LNCAP (cell line): ENCODE data around the gene TANK.

ENCODE experiments used
- TF ChIP-seq, protein P1 (sequence below): fragments of 450-650 bp; IDR thresholded peaks from 2 replicates; pipeline ENCODE4 v1.5.1; 2017; ENCODE audit warnings: mild to moderate bottlenecking

Gene TANK

DNA sequence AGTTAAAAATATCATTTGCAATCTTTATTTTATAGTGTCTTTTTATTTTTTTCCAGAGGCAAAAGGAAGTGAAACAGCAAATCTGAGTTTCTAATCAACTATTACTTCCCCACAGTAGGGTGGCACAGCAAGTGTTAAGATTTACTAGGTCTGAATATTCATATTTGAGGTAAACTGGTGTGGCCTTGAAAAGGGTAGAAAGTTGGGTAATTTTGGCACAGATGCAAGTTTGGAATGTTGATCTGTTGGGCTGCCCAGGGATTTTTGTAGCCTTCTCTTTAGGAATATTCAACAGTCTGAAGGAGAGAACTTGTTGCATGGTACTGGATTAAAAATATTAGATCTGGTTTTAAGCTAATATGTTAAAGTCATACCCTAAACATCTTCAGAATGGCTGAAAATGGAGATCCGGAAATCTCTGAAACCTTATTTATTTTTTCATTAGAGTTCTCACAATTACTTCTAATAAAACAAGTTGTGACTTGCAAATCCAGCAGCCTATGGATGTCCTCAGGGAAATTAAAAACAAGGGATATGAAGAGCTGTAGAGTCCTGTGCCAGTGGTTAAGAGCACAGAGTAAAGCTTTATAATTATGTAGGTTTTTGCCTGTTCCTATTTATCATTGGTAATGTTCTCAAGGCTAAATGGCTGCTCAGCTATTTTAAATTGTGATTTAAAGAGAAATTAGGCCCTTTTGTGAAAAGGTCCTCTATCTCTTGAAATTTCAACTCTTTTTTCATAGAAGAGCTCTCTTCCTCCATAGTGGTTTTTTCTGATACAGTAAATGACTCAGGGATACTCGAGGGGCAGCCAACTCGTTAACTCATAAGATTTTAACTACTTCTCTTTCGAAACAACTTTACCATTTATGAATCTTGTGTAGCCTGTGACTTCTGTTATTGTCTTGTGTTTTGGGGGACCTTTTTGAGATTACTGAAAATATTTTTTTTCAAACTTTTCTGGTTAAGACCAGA lies 11.0 kb downstream of the TANK start:
- TF ChIP-seq, protein P1, sequence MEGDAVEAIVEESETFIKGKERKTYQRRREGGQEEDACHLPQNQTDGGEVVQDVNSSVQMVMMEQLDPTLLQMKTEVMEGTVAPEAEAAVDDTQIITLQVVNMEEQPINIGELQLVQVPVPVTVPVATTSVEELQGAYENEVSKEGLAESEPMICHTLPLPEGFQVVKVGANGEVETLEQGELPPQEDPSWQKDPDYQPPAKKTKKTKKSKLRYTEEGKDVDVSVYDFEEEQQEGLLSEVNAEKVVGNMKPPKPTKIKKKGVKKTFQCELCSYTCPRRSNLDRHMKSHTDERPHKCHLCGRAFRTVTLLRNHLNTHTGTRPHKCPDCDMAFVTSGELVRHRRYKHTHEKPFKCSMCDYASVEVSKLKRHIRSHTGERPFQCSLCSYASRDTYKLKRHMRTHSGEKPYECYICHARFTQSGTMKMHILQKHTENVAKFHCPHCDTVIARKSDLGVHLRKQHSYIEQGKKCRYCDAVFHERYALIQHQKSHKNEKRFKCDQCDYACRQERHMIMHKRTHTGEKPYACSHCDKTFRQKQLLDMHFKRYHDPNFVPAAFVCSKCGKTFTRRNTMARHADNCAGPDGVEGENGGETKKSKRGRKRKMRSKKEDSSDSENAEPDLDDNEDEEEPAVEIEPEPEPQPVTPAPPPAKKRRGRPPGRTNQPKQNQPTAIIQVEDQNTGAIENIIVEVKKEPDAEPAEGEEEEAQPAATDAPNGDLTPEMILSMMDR, result no peak

DNA sequence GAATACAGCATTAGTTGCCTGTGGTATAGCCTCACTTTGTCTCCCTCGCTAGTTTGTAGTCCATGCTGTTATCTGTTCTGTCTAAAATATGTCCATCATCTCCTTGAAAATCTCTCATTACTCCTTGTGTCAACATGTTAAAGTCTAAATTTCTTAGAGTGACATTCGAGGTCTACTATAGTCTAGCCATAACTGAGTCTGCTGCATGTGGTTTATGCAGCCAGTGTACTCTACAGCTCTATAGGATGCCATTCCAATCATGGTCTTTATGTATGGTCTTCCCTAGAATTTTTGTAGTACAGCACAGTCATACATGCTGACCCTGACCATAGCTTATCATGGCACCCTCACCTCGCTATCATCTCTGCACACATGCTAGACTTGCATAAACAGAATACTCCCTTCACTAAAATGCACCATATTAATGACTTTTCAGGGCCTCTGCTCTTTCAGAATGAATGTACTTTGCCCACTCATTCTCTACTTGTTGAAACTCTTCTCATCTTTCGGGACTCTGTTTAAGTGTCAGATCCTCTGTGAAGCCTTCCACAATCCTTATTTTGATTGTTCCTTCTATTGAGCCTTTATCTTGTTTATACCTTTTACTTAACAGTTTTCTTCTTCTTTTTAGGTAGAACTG lies 12.8 kb downstream of the TANK start:
- TF ChIP-seq, protein P1, result no peak

DNA sequence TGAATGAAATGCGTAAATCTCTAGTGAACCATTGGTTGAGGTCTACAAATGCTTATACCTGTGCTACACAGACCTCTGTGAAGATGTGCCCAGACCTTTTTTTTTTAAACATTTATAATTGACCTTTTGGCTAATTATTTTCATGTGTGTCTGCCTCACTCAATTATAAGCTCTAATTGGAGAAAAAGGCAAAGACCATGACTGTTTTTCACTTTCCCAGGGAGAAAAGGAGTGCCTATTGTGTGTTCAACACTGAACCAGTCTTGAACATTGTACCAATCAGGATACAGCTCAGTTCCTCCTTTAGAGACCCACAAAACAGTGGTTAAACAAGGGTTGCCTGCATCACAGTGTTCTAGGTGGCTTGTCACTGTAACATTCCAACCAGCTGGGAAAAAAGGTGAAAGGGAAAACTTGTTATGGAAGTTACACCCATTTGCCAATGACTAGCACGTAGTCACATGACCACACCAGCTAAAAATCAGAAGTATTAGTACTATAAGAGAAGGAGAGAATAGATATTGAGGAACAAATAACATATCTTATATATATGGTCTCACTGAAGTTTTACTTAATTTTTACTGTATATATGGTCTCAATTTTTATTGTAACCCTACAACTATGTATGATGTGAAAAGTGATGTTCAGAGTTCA lies 13.4 kb downstream of the TANK start:
- TF ChIP-seq, protein P1, result no peak

DNA sequence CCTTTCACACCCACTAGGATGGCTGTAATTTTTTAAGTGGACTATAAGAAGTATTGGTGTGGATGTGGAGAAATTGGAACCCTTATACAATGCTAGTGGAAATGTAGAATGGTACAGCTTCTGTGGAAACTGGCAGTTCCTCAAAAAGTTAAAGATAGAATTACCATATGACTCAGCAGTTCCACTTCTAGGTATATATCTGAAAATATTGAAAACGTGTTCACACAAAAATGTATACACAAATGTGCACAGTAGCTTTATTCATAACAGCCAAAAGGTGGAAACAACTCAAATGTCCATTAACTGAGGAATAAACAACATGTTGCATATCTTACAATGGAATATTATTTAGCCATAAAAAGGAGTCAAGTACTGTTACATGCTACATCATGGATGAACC lies 17.7 kb downstream of the TANK start:
- TF ChIP-seq, protein P1, result no peak

DNA sequence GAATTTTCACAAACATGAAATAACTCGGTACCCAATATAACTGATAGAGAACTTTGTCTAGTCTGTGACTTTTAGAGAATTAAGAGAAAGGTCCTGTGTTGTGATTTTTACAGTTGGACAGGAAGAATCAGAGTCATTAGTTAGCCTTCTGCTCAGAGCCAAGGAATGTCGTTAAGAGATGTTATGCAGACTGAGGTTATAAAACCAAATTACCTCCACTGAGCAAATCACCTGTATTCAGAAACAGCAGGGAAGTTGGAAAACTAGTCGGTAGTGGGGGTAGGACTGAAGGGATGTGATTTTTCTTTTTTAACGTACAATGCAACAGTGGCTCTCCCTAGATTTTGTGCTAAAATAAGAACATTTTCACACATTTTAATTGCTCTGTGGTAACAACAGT lies 18.5 kb downstream of the TANK start:
- TF ChIP-seq, protein P1, result no peak

DNA sequence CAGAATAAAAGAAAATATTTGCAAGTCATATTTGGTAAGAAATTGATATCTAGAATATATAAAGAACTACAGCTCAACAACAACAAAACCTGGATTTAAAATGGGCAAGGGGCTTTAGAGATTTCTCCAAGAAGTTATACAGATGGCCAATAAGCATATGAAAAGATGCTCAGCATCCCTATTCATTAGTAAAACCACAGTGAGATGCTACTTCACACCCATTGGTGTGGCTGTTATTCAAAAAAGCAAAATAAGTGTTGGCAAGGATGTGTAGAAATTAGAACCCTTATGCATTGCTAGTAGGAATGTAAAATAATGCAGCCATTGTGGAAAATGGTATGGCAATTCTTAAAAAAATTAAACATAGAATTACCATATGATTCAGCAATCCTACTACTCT lies 29.8 kb downstream of the TANK start:
- TF ChIP-seq, protein P1, result no peak

DNA sequence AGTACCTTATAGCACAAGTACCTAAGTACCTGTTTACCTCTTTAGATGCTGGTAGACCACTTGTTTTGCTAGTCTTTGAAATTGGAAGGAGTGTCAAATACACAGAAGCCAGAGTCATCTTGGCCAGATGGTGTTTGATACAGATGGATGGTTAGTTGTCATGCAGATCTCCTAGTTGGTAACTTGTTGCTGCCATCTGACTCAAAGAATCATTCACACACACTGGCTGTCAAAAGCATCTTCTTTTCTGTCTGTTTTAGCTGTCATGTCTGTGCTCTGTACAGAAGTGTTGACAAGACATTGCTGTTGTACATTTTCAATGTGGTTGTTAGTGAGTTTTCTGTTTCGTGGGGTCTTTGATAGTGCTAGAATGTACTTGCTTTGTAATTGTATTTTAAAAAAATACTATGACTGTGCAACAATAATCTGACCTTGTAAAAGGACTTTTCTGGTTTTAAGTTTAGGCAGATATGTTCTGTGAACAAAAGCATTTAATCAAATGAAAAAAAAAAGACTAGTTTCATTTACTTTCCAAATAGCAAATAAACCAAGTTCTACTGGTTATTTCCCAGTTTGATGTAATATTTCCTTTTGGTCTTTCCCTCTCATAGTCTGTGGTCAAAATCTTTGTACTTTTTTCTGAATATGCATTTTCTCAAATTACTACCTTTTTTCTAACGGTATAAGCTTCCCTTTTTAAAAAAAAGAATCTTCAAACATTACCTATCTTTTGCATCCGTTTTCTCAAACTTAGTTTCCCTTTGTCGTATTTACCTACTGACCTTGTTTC lies 39.9 kb downstream of the TANK start:
- TF ChIP-seq, protein P1, result no peak
